ENCODE measurements around the gene SEPTIN3.

The SEPTIN3 gene

GRCh38 chr22:41974691-41975290, 5.5 kb downstream of the SEPTIN3 start:
- intact Hi-C loops (cut with DNase I) = no loop called here
- peak in 1 of 10 donors; percentile 22 for DNase-seq

GRCh38 chr22:41975299-41976069, 6.2 kb downstream of the SEPTIN3 start:
- DNase-seq = peak in 2 of 10 donors; percentile 15 to 79
- intact Hi-C loops (cut with DNase I) = loop anchor here (2.0 kb wide), 1 partner anchor 115 kb away; the partner anchor contains the start of gene NDUFA6

GRCh38 chr22:41976070-41976901, 7.0 kb downstream of the SEPTIN3 start:
- intact Hi-C loops (cut with DNase I) = loop anchor here (2.0 kb wide), 1 partner anchor 115 kb away; the partner anchor contains the start of gene NDUFA6
- peak in 9 of 10 donors; percentile 55 to 95 (median 68) for DNase-seq

GRCh38 chr22:41976961-41977566, 7.8 kb downstream of the SEPTIN3 start:
- intact Hi-C loops (cut with DNase I) = loop anchor here (2.0 kb wide), 1 partner anchor 114 kb away; the partner anchor contains the start of gene NDUFA6
- peak in 6 of 10 donors; percentile 24 to 91 (median 66) for DNase-seq

GRCh38 chr22:41978732-41979131, 9.5 kb downstream of the SEPTIN3 start:
- intact Hi-C loops (cut with DNase I) = no loop called here
- DNase-seq = no peak

- DNase-seq = peak in 7 of 10 donors; percentile 37 to 93 (median 70)
- intact Hi-C loops (cut with DNase I) = no loop called here
These were observed 10.4 kb downstream of the SEPTIN3 start for GRCh38 chr22:41979423-41980250.

- peak in 1 of 10 donors; percentile 41 for DNase-seq
- intact Hi-C loops (cut with DNase I) = no loop called here
These were observed 13.6 kb downstream of the SEPTIN3 start for GRCh38 chr22:41982865-41983264.

- intact Hi-C loops (cut with DNase I) = no loop called here
- peak in 1 of 10 donors; percentile 11 for DNase-seq
These were observed 14.5 kb downstream of the SEPTIN3 start for GRCh38 chr22:41983513-41984405.

- intact Hi-C loops (cut with DNase I) = no loop called here
These were observed 18.0 kb downstream of the SEPTIN3 start for GRCh38 chr22:41987276-41987675.

GRCh38 chr22:41989246-41989645, 20.0 kb downstream of the SEPTIN3 start:
- no peak for DNase-seq
- intact Hi-C loops (cut with DNase I) = no loop called here

More at GRCh38 chr22:41987276-41987675, 18.0 kb downstream of the SEPTIN3 start:
- no peak for DNase-seq

- intact Hi-C loops (cut with DNase I) = no loop called here
- peak in 1 of 10 donors; percentile 25 for DNase-seq
These were observed 21.9 kb downstream of the SEPTIN3 start for GRCh38 chr22:41991111-41991510.

GRCh38 chr22:41992496-41992895, 23.3 kb downstream of the SEPTIN3 start:
- intact Hi-C loops (cut with DNase I) = no loop called here
- DNase-seq = peak in 1 of 10 donors; percentile 32

GRCh38 chr22:41995211-41995610, 26.0 kb downstream of the SEPTIN3 start:
- peak in 1 of 10 donors; percentile 22 for DNase-seq
- intact Hi-C loops (cut with DNase I) = no loop called here

GRCh38 chr22:41996826-41997225, 27.6 kb downstream of the SEPTIN3 start:
- peak in 1 of 10 donors; percentile 74 for DNase-seq
- intact Hi-C loops (cut with DNase I) = no loop called here

- DNase-seq = peak; percentile 77 to 98 (median 88)
- intact Hi-C loops (cut with DNase I) = no loop called here
These were observed 29.4 kb downstream of the SEPTIN3 start, which contains the start of gene WBP2NL for GRCh38 chr22:41998361-41999261. WBP2NL (plus strand) TSS chr22:41998788; CDS start chr22:41998819, 31 bp downstream.

GRCh38 chr22:42000466-42000865, 31.2 kb downstream of the SEPTIN3 start:
- intact Hi-C loops (cut with DNase I) = no loop called here
- no peak for DNase-seq

- no peak for DNase-seq
- intact Hi-C loops (cut with DNase I) = no loop called here
These were observed 31.9 kb downstream of the SEPTIN3 start for GRCh38 chr22:42001121-42001520.

All from posterior cingulate gyrus (tissue), 11 donors.